Activated T-cell treated with anti-CD3 and anti-CD28 coated beads, Interleukin-2, amount 50 U/mL, for 4 hours (primary cell): ENCODE results near the gene TRAK2. TPM values are rescaled to one million over a fixed set of nuclear protein-coding genes. Genes with fewer than 3 reads are reported as not detected.
"Not testable (repeated sequence)": the region's sequence is repeated elsewhere in the genome, so short reads cannot be mapped to it uniquely, and the experiment has no call there.

Experiments
- ATAC-seq, 2 donors: fragments of 200-7000 bp; cut with Tn5 transposase; one replicate each; pipeline ENCODE4 v1.10.0; 2021
- DNase-seq: peaks from one replicate; pipeline ENCODE4 v3.0.0-alpha.2; 2020
- H3K27me3 Mint-ChIP-seq: one replicate; pipeline ENCODE4 v1.8.0; 2021; ENCODE audit warnings: low read depth, mixed read lengths
- H3K36me3 Mint-ChIP-seq: one replicate; pipeline ENCODE4 v1.8.0; 2022; ENCODE audit warnings: mixed read lengths; ENCODE audit not compliant: insufficient read depth
- H3K4me1 Mint-ChIP-seq: one replicate; pipeline ENCODE4 v1.8.0; 2021; ENCODE audit warnings: low read depth, mixed read lengths
- H3K4me3 Mint-ChIP-seq: one replicate; pipeline ENCODE4 v1.8.0; 2021; ENCODE audit warnings: mild to moderate bottlenecking, moderate library complexity, mixed read lengths
- H3K9me3 Mint-ChIP-seq: one replicate; pipeline ENCODE4 v1.8.0; 2021; ENCODE audit warnings: mixed read lengths
- total RNA-seq, 3 donors: library from RNA; stranded (reverse); gene quantifications; one replicate each; pipeline ENCODE4 v1.2.1, GENCODE V29; 2021

Gene TRAK2
- total RNA-seq, 3 donors from 2014 or later, result 18.1 to 18.4 (median 18.4) TPM

DNA sequence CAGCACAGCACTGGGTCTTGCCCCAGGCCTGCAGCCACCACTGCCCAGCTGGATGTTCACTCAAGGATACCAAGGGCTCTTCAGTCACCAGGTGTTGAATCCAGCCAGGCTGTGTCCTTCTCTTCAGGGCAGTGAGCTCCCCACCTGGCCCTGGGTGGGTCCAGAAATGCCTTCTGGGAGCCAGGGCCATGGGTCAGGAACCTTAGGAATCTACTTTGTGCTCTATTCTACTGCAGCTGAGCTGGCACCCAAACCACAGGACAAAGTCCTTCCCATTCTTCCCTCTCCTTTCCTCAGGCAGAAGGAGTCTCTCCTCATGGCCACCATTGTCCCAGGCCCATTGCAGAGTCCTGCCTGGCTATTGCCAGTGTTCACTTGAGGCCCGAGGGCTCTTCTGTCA lies 13.3 kb upstream of the TRAK2 start:
- no peak for DNase-seq
- Mint-ChIP-seq H3K27me3 (no peaks in the 10 kb centered on the region), H3K4me3 (no peak overlapping the region), H3K4me1 (peaks cover 4% of the 10 kb centered on the region), H3K9me3 (peaks cover 6% of the 10 kb centered on the region), H3K36me3 (peaks cover 59% of the 10 kb centered on the region)
- no peak for ATAC-seq

GRCh38 chr2:201460532-201460931 lies 9.3 kb upstream of the TRAK2 start:
- Mint-ChIP-seq H3K9me3 (peaks cover 6% of the 10 kb centered on the region), H3K4me1 (no peaks in the 10 kb centered on the region), H3K4me3 (no peak overlapping the region), H3K36me3 (peaks cover 54% of the 10 kb centered on the region), H3K27me3 (no peaks in the 10 kb centered on the region)
- DNase-seq (no peak), ATAC-seq (no peak)

GRCh38 chr2:201458381-201458780 lies 7.1 kb upstream of the TRAK2 start:
- Mint-ChIP-seq H3K27me3 (no peaks in the 10 kb centered on the region), H3K9me3 (peaks cover 6% of the 10 kb centered on the region), H3K36me3 (peaks cover 43% of the 10 kb centered on the region), H3K4me3 (no peak overlapping the region), H3K4me1 (no peaks in the 10 kb centered on the region)
- DNase-seq (no peak), ATAC-seq (no peak)

DNA sequence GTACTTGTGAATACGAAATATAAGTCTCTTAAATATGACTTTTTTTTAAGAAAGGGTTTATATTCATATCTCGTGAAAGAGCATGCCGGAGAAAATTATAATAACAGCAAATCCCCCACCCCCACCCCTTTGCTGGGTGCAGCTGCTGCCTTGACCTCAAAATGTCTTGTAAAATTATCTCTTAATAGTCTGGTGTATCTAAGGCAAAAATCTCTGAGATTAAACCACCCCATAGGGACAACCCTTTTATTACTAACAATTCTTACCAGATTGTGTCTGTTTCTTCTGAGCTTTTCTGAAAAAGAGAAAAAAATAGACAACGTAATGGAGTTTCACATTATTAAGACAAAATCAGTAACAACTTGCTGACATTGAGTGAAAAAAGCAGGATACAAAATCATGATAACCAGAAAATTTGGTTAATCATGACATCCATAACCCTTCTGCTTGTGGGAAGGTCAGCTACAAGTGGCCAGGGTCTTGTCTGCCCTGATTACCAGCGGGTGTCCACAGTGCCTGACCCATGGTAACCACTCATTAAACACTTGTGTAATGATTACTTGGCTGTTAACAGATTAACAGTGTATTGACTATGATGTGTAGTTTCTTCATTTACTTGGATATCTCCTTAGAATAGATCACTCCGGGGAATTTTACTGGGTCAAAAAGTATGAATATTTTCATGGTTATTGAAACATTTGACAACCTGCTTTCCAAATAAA lies 1.8 kb upstream of the TRAK2 start:
- ATAC-seq (no peak), DNase-seq (no peak)
- Mint-ChIP-seq H3K27me3 (no peaks in the 10 kb centered on the region), H3K36me3 (peaks cover 5% of the 10 kb centered on the region), H3K4me1 (peaks cover 28% of the 10 kb centered on the region), H3K9me3 (no peaks in the 10 kb centered on the region), H3K4me3 (peak overlapping the region; percentile 84)

DNA sequence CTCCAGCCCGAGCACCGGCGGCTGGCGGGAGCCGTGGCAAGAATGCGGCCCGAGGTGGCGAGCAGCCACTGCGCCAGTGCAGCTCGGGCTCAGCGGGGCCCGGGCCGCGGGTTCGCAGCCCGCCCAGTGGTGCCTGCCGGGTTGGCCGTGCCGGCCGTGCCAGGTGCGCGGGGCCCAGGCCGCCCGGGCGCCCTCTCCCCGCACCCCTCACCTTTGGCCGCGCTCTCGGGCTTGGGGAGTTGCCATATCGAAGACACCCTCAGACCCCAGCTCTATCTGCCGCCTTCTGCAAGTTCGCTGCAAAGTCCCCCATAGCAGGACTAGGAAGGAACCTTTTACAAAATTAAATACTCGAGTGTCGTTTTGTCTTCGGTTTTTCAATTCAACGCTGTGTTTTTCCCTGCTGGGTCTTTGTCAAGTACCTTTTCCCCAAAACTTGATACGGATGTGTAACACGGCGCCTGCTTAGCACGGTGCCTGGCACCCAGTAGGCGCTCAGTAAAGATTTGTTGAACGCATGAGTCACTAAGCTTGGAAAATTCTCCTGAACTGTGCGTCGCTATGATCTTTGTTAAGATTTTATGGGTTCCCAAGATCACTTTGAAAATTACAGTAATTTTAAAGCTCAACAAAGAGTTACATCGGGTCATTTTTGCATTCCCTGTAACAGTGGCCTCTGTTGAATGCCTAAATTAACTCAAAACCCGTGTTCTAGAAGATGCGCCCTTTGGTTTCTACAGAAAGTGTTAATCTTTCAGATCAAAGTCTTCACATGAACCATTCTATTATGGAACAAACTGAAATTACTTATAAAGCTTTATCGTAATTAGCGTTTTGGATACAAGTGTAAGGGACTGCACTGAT lies 1.0 kb upstream of the TRAK2 start:
- H3K4me1 Mint-ChIP-seq, result peaks cover 36% of the 10 kb centered on the region
- no peak for DNase-seq
- no peaks in the 10 kb centered on the region for H3K9me3 Mint-ChIP-seq
- ATAC-seq, result peak; percentile 29 to 33
- no peaks in the 10 kb centered on the region for H3K27me3 Mint-ChIP-seq
- peaks cover 5% of the 10 kb centered on the region for H3K36me3 Mint-ChIP-seq
- peak overlapping the region; percentile 84 for H3K4me3 Mint-ChIP-seq

- H3K27me3 Mint-ChIP-seq, result no peaks in the 10 kb centered on the region
- peaks cover 5% of the 10 kb centered on the region for H3K36me3 Mint-ChIP-seq
- no peaks in the 10 kb centered on the region for H3K9me3 Mint-ChIP-seq
- no peak for DNase-seq
- H3K4me1 Mint-ChIP-seq, result peaks cover 49% of the 10 kb centered on the region
- peak overlapping the region; percentile 95 for H3K4me3 Mint-ChIP-seq
- peak; percentile 12 to 13 for ATAC-seq
These were observed 335 bp downstream of the TRAK2 start for GRCh38 chr2:201450954-201451291.

DNA sequence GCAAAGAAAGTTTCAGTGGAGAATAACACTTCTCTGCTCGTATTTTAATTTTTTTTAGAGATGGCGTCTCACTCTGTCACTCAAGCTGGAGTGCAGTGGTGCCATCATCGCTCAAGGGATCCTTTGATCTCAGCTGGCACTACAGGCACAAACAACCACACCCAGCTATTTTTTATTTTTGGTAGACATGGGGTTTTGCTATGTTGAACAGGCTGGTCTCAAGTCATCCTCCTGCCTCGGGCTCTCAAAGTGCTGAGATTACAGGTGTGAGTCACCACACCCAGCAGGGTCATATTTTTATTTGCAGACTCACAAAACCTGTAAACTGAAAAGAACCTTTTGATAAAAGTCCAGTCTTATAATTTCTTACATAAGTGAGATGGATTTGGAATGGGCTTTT lies 2.6 kb downstream of the TRAK2 start:
- Mint-ChIP-seq H3K9me3 (no peaks in the 10 kb centered on the region), H3K4me3 (peak overlapping the region; percentile 60), H3K27me3 (no peaks in the 10 kb centered on the region), H3K4me1 (peaks cover 58% of the 10 kb centered on the region), H3K36me3 (peaks cover 5% of the 10 kb centered on the region)
- ATAC-seq, result no peak
- peak; percentile 13 for DNase-seq

DNA sequence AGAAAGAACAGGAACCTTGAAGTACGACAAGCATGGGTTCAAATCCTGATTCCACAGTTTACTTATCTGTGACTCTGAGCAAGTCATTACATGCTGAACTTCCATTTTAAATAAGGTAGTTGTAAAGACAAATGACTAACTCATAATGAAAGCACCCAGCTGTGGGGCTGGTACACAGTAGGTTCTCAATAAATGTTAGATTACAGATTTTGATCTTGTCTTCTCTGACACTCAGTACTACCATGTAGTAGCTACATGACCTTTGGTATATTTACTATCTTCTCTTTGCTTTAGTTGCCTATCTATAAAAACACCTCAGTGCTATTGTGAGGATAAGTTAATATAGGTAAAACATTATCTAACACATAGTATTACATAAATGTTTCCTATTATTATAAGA lies 3.2 kb downstream of the TRAK2 start:
- no peak for ATAC-seq
- Mint-ChIP-seq H3K9me3 (no peaks in the 10 kb centered on the region), H3K36me3 (peaks cover 5% of the 10 kb centered on the region), H3K4me1 (peaks cover 58% of the 10 kb centered on the region), H3K4me3 (peak overlapping the region; percentile 47), H3K27me3 (no peaks in the 10 kb centered on the region)
- no peak for DNase-seq

GRCh38 chr2:201447086-201447485 lies 4.2 kb downstream of the TRAK2 start:
- DNase-seq (no peak), ATAC-seq (no peak)
- peak overlapping the region; percentile 47 for H3K4me3 Mint-ChIP-seq
- H3K27me3 Mint-ChIP-seq, result no peaks in the 10 kb centered on the region
- peaks cover 51% of the 10 kb centered on the region for H3K4me1 Mint-ChIP-seq
- H3K9me3 Mint-ChIP-seq, result no peaks in the 10 kb centered on the region
- H3K36me3 Mint-ChIP-seq, result peaks cover 5% of the 10 kb centered on the region

DNA sequence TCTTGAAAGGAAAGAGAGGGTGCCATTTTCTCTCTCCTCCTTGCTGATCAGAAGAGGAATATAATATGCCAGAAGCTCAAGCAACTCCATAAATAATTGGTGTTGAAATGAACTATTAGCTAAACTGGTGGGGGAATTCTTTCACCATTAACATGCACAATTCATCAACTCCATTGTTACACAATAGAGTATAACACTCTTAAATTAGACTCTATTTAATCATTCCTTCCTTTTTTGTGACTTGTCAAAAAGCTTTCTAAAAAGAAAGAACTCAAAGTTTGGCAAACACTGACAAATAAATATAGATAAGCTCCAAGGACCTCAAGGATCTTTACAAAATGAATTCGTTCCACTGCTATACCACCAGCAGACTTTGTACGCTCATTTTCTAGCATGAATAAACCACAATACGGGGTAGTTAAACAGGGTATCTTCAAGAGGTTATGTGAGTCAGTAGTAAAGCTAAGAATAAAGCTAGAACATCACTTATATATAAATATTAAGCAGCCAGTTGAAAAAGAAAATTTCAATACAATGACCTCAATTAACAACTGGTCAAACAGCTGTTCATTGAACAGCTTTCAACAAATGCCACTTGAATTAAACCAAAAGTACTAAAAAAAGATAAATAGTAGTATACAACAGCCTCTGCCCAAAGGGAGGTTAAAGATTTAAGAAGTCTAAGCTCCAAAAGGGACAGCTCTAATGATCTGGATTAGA lies 6.4 kb downstream of the TRAK2 start:
- DNase-seq (no peak), ATAC-seq (no peak)
- Mint-ChIP-seq H3K4me3 (no peak overlapping the region), H3K27me3 (no peaks in the 10 kb centered on the region), H3K4me1 (peaks cover 59% of the 10 kb centered on the region), H3K36me3 (peaks cover 10% of the 10 kb centered on the region), H3K9me3 (no peaks in the 10 kb centered on the region)

GRCh38 chr2:201441409-201441808 lies 9.8 kb downstream of the TRAK2 start:
- no peak for DNase-seq
- no peaks in the 10 kb centered on the region for H3K9me3 Mint-ChIP-seq
- H3K4me3 Mint-ChIP-seq, result no peak overlapping the region
- peaks cover 47% of the 10 kb centered on the region for H3K4me1 Mint-ChIP-seq
- H3K36me3 Mint-ChIP-seq, result peaks cover 6% of the 10 kb centered on the region
- no peak for ATAC-seq
- no peaks in the 10 kb centered on the region for H3K27me3 Mint-ChIP-seq

DNA sequence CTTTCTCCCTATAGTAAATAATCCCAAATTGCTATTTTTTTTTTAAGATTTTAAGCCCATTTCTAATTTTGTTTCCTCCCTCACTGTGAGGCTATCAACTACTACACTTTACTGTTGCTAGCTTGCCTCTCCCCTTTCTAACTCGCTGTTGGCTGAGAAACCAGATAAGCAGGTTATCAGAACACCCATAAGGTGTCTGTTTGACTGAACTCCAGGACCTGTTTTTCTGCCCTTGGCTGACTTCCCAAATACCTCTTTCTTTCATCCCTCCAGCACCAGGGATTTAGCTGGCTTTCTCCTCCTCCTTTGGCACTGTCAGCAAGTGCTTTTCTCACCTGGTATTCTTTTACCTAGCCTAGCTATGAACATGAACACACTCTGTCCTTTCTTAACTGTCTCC lies 11.1 kb downstream of the TRAK2 start:
- no peaks in the 10 kb centered on the region for H3K27me3 Mint-ChIP-seq
- H3K4me1 Mint-ChIP-seq, result peaks cover 45% of the 10 kb centered on the region
- no peak overlapping the region for H3K4me3 Mint-ChIP-seq
- no peak for DNase-seq
- peaks cover 6% of the 10 kb centered on the region for H3K36me3 Mint-ChIP-seq
- ATAC-seq, result no peak
- H3K9me3 Mint-ChIP-seq, result no peaks in the 10 kb centered on the region

- H3K36me3 Mint-ChIP-seq, DNase-seq, ATAC-seq, H3K4me3 Mint-ChIP-seq, H3K9me3 Mint-ChIP-seq, H3K27me3 Mint-ChIP-seq: not testable (repeated sequence)
- H3K4me1 Mint-ChIP-seq, result peaks cover 47% of the 10 kb centered on the region
These were observed 11.8 kb downstream of the TRAK2 start for GRCh38 chr2:201439336-201439922.

- Mint-ChIP-seq H3K36me3 (peaks cover 9% of the 10 kb centered on the region), H3K27me3 (no peaks in the 10 kb centered on the region), H3K4me3 (no peak overlapping the region), H3K9me3 (no peaks in the 10 kb centered on the region), H3K4me1 (peaks cover 73% of the 10 kb centered on the region)
- DNase-seq, result no peak
- ATAC-seq, result no peak
These were observed 15.1 kb downstream of the TRAK2 start for GRCh38 chr2:201436141-201436540.
